DMS114 treated with DMSO at 0.1 percent for 48 hours (cell line): ENCODE results near the gene ROBO2.

Experiments
- DNase-seq: peaks from one replicate; lab custom pipeline; 2025; ENCODE audit not compliant: unreplicated experiment; lab: John Stamatoyannopoulos, UW

ROBO2 gene

GRCh38 chr3:77464111-77464688 is 424.3 kb downstream of the ROBO2 start:
- DNase-seq, result no peak

DNA sequence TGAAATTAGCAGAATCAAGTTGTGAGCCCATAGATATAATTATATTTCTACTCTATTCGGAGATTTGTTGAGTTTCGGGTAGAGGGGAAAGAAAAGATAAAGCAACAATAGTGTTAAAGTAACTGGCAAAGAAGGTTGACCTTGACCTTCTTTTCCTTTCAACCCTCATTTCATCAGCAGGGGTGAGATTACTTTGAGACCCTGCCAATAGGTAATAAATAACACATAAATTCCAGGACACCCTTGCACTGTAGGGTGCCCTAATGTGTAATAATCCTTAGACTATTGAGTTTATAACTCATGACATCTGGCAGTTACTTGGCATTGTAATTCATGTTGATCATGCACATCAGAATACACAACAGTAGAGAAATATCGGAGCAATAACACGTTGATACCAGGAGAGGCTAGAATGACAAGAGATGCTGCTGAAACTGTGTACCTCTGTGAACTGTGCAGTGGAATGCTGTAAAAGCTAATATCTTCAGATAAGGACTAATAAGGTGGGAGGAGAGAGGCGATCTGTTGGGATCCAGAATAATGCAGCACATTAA is 426.7 kb downstream of the ROBO2 start:
- no peak for DNase-seq

GRCh38 chr3:77467702-77468625 is 428.1 kb downstream of the ROBO2 start:
- DNase-seq, result no peak

- DNase-seq, result no peak
These were observed 428.7 kb downstream of the ROBO2 start for GRCh38 chr3:77468626-77469020.

DNA sequence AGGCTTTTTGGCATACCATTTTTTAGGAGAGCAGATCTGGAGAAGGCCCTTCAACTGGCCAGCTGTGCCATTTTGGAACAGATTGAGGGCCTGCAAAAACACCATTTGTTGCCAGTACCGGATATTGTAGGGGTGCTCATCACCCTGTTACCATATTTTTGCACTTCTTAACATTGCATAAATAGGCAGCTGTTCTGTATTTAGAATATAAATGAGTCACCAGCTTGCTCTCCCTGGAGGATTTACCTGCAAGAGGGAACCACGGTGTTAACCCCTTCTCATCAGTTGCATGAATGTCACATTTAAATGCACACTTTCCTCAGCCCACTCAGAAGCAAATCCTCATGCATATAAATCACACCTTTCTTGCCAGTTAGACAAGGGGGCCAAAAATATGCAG is 435.6 kb downstream of the ROBO2 start:
- DNase-seq, result no peak

- DNase-seq, result no peak
These were observed 439.1 kb downstream of the ROBO2 start for GRCh38 chr3:77479021-77479420.

GRCh38 chr3:77489216-77489615 is 449.3 kb downstream of the ROBO2 start:
- no peak for DNase-seq

- DNase-seq, result no peak
These were observed 452.1 kb downstream of the ROBO2 start for GRCh38 chr3:77491961-77492360.

- no peak for DNase-seq
These were observed 460.8 kb downstream of the ROBO2 start for GRCh38 chr3:77500721-77501120.

DNA sequence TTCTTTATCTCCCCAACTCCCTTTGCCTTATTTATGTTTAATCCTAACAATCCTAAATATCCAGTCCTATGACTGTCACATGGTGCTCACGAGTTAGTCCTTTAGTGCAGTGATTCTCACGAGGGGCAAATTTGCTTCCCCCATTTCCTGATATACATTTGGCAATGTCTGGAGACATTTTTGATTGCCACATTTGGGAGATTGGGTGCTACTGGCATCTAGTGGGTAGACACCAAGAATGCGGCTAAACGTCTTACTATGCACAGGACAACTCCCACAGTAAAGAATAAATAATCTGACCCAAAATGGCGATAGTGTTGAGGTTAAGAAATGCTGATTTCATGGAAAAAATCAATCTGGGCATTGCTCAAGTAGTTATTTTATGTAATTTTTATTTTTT is 466.5 kb downstream of the ROBO2 start:
- DNase-seq, result no peak

GRCh38 chr3:77513542-77513941 is 473.6 kb downstream of the ROBO2 start:
- DNase-seq, result no peak

DNA sequence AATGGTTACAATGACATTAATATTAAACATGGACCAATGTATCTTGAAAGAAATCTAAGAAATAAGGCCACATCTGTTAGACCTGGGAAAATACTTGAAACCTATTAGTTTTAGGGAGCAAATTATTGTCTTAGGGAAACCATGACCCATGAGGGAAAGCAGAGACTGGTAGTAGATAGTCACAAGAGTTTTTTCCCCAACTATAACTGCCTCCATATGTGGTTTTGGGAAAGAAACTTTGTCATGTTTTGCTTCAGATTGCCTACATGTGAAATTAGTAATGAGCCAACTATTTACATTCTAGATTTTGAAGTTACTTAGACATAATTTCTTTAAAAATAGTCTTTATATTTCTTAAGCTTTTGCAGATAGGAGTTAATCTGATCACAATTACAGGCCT is 474.9 kb downstream of the ROBO2 start:
- DNase-seq, result no peak

GRCh38 chr3:77524463-77524862 is 484.6 kb downstream of the ROBO2 start:
- no peak for DNase-seq

DNA sequence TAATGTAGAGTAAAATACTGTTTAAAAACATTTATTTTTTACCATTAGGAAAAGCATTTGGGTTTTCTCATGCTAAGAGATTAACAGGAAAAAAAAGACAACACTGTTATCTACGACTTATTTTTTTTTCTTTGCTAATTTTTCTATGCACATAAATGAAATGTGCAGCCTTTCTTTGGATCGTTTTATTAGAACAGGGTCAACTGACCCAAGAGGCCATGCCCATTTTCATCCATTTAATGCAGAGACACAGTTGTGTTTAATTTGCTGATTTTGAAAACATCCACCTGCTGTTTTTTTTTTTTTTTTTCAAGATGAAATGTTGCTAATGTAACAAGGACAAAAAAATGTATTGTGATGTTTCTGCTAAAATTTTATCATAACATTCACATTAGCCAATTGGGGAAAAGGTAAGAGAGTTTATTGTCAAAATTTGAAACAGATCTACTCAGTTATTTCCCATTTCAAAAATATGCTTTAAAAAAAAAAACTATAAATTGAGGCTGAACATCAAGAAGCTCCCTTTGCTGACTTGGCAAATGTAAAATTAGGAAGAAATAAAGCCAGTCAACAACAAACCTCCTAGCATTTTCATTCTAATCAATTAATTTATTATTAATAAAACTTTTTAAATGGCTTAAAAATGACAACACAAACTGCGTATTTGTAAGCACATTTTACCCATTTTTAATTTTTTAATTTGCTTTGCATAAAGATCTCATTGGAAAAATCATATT is 485.2 kb downstream of the ROBO2 start:
- DNase-seq, result no peak

DNA sequence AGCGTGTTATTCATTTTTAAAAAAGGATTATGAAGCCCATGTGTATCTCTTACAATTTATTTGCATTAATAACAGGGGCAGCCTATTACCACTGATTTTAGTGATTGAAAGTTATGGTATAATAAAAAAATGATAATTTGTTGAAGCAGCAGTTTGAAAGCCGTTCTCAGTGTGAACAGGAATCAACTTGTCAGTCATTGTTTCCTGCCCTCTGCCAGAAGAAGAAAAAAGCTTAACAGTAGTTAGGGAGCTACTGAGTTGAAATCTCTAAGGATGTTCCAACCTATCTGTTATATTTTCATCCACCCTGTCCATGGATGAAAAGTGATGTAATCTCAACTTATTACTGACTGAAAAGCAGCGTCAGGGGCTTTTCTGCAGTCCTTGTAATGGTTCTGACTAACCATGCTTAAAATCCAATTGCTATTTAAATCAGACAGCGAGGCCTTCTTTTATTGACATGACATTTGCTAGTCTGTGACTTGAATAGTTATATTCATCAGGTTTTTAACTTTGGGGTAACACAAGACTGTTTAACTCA is 486.7 kb downstream of the ROBO2 start:
- DNase-seq, result no peak

DNA sequence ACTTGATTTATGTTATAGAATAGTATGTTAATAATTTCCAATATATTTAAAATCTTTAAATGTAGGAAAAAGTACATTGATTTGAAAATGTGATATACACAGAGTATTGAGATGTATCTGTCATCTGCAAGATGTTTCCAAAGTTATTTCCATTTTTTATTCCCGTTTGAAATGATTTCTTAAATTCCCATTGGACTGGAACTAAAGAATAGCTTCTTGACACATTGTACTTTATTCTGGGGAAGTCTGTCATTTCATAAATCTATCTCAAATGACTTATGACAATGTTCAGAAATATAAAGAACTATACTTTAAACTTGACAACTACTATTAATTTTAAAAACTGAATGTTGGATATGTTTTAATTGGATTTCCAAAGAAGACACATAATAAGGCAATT is 489.6 kb downstream of the ROBO2 start:
- no peak for DNase-seq

GRCh38 chr3:77530870-77531269 is 491.0 kb downstream of the ROBO2 start:
- no peak for DNase-seq

DNA sequence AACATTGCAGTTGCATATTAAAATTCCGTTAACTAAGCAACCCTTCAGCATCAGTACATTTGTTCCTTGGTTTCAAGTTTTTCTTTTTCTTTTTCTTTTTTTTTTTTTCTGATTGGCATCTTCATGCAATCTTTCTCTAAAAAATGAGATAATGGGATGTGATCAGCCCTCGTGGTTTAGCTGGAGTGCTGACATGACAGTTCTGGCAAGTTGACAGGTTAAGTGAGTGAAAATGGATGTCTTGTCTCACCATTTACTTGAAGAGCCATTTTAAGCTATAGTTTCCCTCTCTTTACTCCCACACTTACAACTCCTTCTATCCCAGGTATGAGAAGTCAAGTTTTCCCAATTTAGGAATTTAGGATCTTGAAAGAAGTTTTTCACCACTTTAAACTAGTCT is 495.2 kb downstream of the ROBO2 start:
- no peak for DNase-seq

DNA sequence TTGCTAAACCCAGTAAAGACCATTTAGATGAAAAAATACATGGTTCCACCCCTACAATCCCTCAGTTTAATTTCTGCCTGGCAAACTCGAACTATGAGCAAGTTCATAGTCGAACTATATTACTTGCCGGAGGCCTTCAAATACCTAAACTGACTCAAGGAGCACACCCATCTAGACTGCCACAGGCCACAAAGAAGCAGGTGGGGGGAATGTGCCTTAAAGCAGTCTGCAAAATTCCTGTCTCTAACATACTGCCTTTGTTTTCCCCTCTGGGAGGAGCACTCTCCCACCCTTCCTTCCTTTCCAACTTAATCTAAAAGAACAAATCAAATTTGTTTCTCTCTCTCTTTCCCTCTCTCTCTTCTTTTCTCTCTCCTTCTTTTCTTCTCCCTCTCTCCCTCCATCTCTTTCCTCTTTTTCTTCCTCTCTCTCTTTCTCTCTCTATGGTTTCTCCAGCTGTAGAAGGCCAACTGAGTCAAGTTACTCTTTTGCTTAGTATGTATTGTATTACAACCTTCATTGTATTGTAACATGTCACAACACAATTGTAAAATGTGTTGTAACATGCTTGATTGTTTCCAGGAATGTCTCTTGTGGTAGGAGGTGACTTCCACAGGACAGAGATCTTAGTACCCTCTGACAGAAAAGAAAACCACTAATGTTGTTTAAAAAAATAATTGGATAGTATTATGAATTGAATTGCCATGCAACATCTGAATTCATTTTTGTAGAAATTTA is 496.3 kb downstream of the ROBO2 start:
- no peak for DNase-seq

DNA sequence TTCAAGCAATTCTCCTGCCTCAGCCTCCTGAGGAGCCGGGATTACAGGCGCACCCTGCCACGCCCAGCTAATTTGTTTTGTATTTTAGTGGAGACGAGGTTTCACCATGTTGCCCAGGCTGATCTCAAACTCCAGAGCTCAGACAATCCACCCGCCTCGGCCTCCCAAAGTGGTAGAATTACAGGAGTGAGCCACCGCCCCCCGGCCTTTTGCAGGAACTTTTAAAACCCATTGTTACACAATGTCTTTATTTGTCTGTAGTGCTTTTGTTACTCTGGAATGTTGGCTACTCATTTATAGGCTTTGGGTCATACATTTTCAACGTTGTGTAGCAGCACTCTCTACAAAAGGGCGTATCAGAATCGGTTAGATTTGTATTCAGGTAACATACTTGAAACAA is 499.1 kb downstream of the ROBO2 start:
- DNase-seq, result no peak

DNA sequence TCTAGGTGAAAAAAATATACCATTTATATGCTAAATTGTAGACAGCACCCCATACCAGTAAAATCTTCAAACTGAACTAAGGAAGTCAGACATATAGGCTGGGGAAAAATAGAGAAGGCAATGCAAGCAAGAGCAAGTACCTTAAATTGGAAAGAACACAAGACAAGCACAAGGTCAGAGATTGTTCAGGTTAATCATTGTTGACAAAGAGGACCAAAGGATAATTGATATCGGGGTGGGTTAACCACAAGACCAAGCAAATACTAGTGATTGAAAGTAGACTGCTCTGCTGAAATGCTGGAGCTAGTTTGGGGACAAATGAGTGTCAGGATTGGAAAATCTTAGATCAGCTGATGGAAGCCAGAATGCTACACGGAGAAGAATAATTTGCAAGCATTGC is 499.8 kb downstream of the ROBO2 start:
- no peak for DNase-seq
